HG02981 (cell line): ENCODE results near the gene SPATA25.
A peak's percentile ranks its signal among the peaks of the same experiment; 100 is the strongest.

Experiments used
- ATAC-seq: cut with Tn5 transposase; IDR thresholded peaks from one replicate; pipeline ENCODE4 v1.9.1; 2021; ENCODE audit warnings: mild to moderate bottlenecking, moderate library complexity; ENCODE audit not compliant: unreplicated experiment

SPATA25 gene

DNA sequence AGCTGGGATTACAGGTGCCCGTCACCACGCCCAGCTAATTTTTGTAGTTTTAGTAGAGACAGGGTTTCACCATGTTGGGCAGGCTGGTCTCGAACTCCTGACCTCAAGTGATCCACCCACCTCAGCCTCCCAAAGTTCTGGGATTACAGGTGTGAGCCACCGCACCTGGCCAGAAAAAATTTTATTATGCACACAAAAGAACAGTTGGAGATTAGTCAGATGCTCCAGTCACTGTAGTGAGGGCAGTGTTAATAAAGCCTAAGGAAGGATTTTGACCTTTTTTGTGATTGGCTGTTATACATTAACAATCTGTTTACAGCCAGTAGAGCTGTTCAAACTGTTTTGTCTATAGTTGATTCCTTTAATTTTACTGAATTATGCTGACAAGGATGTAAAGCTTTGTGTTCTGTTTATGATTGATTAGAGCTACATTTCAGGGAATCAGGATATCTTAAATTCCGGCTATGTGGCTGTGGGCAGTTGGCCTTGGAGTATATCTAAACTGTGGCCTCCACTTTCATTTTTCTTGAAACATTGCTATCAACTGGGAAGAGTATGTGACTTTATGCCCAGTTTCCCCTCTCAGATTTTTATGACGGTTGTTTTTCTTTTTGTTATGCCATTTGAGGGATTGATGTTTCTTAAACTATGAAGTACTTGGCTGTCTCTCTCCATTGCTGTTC, 20.1 kb downstream of the SPATA25 start:
- ATAC-seq: no peak

DNA sequence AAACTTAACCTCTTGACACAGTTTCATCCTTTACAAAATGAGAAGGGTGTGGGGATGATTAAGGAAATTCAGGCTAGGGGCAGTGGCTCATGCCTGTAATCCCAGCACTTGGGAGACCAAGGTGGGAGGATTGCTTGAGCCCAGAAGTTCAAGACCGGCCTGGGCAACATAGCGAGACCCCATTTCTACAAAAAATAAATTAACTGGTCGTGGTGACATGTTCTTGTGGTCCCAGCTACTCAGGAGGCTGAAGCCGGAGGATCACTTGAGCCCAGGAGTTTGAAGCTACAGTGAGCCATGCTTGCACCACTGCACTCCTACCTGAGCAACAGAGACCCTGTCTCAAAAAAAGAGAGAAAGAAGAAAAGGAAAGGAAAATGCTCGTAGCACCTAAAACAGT, 21.0 kb downstream of the SPATA25 start:
- no peak for ATAC-seq

DNA sequence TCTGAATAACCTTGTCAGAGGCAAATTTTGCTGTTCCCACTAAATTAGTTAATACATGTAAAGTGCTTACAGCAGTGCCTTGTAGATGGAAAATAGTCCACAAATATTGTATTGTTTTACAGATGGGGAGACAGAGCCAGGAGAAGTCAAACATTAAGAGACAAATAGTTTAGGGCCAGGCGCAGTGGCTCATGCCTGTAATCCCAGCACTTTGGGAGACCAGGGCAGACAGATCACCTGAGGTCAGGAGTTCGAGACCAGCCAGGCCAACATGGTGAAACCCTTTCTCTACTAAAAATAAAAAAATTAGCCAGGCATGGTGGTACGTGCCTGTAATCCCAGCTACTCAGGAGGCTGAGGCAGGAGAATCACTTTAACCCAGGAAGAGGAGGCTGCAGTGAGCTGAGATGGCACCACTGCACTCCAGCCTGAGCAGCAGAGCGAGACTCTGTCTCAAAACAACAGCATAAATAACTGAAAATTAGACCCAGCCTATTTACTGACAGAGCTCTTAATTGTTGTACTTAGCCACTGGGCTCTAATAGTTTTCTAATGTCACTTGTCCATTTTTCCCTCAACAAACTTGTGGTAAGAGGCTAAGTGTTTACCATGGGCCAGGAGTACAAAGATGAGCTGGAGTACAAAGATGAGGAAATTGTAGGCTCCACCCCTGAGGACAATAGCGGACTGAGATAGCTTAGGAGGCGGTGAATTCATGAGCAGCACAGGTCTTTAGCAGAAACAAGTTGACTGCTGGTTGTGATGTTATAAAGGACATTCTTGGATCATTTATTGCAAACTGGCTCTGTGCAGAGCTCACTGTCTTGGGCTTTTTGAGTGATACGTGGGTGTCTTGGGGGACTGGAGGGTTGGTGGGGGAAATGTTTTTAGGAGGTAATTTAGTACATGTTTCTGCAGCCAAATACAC, 23.6 kb downstream of the SPATA25 start:
- ATAC-seq: no peak

DNA sequence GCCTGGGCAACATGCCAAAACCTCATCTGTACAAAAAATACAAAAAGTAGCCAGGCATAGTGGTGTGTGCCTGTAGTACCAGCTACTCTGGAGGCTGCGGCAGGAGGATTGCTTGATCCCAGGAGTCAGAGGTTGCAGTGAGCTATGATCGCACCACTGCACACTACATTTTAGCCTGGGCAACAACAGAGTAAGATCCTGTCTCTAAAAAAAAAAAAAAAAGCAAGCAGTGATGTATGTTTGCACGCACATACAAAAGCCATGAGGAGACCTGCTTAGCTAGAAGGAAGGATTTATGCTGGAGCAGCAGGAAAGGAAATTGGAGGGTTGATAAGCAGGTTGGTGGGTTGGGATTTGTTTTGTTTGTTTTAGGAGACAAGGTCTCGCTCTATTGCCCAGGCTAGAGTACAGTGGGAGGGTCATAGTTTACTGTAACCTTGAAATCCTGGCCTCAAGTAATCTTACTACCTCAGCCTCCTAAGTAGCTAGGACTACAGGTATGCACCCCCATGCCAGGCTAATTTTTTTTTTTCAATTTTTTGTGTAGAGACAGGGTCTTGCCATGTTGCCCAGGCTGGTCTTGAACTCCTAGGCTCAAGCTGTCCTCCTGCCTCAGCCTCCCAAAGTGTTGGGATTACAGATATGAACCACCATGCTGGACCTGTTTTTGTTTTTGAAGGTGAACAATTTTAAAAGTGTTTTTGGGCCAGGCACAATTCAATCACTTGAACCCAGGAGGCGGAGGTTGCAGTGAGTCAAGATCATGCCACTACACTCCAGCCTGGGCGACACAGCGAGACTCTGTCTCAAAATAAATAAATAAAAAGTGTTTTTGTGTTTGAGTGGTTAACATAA, 26.0 kb downstream of the SPATA25 start:
- no peak for ATAC-seq

DNA sequence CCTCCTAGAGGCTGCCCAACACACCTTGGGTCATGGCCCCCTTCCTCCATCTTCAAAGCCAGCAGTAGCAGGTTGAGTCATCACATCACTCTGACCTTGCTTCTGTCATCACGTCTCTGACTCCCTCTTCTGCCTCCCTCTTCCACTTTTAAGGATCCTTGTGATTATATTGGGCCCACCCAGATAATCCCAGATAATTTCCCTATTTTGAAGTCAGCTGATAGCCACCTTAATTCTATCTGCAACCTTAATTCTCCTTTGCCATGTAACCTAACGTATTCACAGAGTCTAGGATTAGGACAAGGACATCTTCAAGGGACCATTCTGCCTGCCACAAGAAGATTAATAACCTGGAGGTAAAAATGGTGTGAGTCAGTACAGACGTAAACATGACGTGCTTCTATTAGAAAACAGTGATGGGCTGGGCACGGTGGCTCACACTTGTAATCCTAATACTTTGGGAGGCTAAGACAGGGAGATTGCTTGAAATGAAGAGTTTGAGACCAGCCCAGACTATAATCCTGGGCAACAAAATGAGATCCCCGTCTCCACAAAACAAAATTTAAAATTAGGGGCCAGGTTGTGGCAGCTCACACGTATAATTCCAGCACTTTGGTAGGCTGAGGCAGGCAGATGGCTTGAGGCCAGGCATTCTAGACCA, 26.7 kb downstream of the SPATA25 start:
- ATAC-seq: no peak

DNA sequence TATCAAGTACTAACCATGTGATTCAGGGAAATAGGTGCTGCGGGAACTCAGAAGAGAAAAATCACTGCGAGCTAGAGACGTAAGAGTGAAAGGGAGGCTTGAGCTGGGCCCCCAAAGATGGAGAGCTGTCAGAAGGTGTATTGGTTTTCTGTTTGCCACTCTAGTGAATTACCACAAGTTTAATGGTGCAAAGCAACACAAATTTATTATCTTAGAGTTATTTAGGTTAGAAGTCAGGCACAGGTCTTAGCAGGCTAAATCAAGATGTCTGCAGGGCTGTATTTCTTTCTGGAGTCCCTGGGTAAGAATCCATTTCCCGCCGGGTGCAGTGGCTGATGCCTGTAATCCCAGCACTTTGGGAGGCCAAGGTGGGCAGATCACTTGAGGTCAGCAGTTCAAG, 27.5 kb downstream of the SPATA25 start:
- ATAC-seq: no peak

DNA sequence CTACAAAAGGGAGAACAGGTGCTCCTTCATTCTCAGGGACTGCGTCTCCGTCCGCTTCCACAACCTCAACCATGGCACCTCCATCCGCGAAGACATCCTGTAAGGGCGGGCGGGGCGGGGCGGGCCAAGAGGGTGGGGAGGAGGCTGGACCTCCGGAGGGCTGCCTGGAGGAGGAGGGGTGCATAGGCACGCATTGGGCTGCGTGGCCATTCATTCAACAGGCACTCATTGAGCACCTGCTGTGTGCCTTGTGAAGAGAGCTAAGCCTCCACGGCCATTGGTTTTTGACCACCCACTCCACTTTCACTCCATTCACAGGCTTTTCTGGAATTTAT, 29.6 kb downstream of the SPATA25 start:
- ATAC-seq: peak; percentile 15

DNA sequence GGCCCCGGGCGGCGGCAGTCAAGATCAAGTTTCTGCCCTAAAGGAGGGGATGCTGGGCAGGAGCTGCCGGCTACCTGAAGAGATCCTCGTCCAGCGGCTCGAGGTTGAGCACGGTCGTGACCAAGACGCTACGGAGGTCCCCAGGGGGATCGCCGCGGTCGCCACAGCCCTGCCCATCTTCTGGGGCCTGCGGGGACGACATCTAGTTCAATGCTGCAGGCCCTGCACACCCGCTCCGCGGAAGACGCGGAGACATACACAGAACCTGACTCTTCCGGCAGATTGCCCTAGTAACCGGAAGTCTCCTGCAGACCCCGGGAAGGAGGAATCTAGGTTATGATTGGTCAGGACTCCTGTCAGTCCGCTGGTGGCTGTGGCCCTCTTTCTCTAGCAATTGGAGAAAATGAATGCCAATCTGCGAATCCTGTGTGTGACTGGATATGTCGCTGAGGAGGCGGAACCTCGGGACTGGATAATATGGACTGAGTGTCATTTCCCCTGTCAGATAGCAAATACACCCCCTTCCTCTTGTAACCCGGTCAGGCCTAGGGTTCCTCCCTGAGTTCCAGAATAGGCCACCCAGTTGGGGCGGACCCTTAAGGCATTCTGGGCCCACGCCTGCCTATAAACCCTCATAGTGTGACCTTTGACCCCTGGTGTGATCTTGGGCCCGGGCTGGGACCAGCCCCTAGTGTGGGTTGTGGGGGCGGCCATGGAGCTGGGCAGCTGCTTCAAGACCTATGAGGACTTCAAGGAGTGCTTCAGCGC, 30.1 kb downstream of the SPATA25 start, which contains the start of the genes ACOT8 and ZSWIM3:
ACOT8 (minus strand) TSS at position 279 of the 768 bp plus-strand sequence; CDS start at position 202, 77 bp downstream.
ZSWIM3 (plus strand) TSS at position 501 of the 768 bp plus-strand sequence; CDS start at position 713, 212 bp downstream.
- peak; percentile 98 for ATAC-seq

DNA sequence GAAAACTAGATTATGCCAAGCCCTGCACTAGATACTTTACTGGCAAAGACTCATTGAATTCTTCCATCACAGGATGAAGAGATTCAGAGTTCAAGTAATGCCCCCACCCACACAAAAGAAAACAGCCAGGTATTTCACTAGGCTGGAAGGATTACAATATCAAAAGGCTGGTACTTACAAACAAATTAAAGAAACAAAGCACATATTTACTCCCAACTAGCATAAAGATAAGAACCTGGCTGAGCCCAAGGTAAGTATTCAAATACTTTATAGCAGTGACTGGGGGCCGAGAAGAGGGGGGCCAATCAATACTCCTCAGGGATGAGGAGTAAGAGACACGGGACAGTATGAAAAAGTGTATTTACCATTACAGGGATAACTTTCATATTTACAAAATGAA, 33.9 kb downstream of the SPATA25 start:
- ATAC-seq: no peak

DNA sequence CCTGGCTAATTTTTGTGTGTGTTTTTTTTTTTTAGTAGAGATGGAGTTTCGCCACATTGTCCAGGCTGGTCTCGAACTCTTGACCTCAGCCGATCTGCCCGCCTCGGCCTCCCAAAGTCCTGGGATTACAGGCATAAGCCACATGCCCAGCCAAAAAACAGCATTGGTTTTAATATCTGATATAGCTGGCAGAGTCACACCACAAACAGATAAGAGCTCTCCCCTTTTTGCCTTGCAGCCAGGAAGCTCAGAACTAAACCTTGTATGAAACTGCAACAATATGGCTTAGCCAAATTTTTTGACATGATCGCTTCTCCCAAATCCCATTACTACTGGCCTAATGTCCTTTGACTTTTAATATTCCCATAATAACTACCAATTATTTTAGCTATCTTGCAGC, 35.1 kb downstream of the SPATA25 start:
- no peak for ATAC-seq

DNA sequence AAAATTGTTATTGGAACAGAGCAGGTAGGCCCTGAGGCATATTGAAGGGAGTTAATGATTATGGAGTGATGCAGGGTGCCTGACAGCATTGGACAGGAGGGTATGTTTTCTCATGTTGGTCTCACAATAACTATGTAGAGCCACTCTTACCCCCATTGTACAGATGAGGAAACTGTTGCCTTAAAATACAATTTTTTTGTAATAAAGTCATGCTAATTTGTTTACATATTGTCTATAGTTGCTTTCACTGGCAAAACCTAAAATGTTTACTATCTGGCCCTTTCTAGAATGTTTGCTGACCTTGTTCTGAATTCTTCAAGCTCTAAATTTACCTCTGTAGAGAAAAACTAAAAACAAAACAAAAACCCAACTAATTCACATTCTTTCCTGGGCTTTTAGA, 35.9 kb downstream of the SPATA25 start:
- no peak for ATAC-seq

DNA sequence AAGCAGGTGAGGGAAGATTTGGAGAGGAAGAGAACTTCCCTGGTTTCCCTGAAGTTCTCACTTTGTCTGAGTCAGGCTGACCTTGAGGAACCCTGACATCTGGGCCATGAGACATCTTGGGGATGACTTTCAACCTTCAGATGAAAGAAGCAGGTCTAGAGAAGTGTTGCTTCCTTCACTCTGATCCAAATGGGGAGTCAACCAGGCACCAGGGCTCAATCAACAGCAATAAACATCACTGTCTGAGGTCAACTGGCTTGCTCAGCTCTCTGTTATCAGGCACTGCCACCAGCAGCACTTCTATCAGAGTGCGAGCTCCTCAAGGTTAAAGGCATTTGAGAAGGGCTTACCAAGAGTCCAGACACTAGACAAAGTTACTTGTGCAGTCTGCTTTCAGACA, 36.5 kb downstream of the SPATA25 start:
- no peak for ATAC-seq

DNA sequence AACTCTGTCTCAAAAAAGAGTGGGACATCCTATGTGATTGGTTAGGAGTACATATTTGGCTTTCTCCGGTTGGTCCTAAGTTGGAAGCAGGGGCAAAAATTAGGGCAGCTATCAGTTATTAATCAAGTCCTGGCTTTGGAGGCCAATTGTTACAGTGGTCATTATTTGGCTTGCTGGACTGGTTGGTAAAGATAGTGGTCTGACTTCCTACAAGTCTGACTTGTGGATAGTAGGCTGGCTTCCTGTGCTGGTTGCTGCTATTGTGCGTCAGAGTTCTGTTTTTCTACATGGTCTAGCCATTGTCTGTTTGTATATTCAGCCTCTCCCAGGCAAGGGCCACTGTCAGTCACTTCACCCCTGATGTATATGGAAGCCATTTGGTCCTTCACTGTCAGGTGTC, 37.2 kb downstream of the SPATA25 start:
- no peak for ATAC-seq

DNA sequence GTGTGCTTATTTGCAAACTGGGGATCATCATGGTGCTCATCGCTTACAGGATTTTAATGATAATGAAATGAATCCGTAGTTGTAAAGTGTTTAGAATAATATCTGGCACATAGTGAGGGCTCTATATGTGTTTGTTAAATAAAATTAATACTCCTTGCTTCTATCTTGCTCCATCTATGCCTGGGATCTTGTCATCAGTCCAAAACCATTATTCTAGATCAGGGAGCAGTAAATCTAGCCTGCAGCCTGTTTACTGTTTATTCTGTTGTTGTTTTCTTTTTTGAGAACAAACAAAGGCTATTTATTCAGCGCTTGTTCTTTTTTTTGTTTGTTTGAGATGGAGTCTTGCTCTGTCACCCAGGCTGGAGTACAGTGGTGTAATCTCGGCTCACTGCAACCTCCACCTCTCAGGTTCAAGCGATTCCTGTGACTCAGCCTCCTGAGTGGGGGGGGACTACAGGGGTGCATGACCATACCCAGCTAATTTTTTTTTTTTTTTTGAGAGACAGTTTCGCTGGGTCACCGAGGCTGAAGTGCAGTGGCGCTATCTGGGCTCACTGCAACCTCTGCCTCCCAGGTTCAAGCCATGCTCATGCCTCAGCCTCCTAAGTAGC, 38.3 kb downstream of the SPATA25 start:
- ATAC-seq: no peak

DNA sequence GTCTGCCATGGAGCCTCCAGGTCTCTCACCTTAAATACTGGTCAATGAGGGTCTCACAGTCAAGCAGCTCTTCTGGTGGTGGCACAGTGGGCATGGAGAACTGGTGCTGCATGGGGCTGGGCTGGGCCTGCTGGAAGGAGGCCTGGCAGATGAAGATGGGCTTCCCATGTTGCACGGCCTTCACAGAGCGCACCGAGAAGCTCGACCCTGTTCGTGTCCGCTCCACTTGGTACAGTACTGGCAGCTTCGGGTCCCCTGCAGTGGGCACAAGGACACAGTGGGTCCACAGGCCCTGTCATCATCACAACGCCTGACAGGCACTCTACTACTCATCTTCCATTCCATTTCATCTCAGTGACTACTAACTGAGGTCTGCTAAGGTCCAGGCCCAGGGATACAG, 39.0 kb downstream of the SPATA25 start:
- no peak for ATAC-seq

DNA sequence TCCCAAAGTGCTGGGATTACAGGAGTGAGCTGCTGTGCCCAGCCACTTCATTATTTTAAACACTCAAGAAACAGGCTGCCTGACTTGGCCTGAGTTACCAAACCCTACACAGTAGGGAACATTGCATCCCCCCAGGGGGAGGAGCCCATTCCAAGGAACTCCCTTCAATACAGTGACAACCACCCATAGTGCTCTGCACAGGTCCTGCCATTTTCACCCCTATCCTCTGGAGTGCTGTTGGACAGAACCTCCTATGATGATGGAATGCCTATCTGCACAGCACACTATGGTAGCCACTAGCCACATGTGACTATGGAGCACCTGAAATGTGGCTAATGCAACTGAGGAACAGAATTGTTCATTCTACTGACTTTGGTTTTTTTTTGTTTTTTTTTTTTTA, 42.0 kb downstream of the SPATA25 start:
- ATAC-seq: no peak

DNA sequence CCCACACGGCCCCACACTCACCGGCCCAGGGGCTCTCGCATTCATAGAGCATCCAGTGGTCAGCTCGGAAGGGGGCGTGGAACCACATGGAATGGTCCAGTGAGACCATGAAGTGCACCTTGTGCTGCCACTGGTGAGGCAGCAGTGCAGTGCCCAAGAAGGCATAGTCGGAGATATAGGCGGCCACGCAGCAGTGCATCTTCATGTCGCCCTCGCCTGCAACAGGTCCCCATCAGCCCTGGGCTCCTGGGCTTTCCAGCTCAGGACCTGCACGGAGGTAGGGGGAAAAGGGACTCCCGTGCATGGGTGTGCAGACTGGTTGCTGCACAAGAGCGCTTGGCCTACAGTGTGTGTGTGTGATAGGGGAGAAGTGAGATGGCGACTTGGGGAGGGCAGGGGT, 43.9 kb downstream of the SPATA25 start:
- no peak for ATAC-seq

DNA sequence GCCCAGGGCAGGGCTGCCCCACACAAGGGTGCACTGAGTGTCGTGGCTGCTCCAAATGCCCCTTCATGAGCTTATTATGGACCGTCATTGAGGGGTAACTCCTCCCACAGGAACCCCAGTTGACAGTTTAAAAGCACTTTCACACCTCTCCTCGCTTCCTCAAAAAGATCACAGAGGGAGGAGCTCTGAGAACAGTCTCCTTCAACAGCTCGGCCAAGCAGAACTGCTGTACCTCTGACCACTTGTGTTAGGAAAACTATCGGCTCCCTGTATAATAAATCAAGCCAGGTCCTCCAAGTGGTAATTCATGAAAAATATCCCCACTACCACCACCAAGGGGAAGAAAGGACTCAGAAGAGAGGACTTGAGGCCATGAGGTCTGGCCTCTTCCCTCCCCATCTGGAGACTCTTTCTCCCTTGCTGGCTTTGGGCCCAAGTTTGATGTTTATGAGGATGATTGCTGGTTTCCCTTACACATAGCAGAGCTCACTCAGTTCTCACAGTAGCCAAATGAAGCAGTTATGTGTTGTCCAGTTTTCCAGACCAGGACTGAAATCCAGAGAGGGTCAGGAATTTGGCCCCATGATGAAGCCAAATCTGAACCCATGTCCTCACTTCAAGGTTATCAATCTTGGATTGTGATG, 45.1 kb downstream of the SPATA25 start:
- no peak for ATAC-seq
